Measurements from ENCODE around the gene ZBTB7A. TPM values are rescaled to one million over a fixed set of nuclear protein-coding genes. Genes with fewer than 3 reads are reported as not detected.

Gene ZBTB7A
- total and polyA plus RNA-seq, 8 donors = 7.1 to 49.5 (median 11.4) TPM

DNA sequence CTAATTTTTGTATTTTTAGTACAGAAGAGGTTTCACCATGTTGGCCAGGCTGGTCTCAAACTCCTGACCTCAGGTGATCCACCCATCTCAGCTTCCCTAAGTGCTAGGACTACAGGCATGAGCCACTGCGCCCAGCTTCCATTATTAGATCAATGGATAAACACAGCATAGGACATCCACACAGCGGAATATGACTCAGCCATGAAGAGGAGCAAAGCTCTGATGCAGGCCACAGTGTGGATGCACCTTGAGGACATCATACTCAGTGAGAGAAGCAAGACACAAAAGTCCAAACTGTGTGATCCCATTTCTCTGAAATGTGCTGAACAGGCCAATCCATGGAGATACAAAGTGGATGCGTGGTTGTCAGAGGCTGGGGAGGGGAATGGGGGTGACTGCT, 4.9 kb upstream of the ZBTB7A start:
- no peaks in the 10 kb centered on the region for H3K36me3 ChIP-seq
- TF ChIP-seq, protein P1, sequence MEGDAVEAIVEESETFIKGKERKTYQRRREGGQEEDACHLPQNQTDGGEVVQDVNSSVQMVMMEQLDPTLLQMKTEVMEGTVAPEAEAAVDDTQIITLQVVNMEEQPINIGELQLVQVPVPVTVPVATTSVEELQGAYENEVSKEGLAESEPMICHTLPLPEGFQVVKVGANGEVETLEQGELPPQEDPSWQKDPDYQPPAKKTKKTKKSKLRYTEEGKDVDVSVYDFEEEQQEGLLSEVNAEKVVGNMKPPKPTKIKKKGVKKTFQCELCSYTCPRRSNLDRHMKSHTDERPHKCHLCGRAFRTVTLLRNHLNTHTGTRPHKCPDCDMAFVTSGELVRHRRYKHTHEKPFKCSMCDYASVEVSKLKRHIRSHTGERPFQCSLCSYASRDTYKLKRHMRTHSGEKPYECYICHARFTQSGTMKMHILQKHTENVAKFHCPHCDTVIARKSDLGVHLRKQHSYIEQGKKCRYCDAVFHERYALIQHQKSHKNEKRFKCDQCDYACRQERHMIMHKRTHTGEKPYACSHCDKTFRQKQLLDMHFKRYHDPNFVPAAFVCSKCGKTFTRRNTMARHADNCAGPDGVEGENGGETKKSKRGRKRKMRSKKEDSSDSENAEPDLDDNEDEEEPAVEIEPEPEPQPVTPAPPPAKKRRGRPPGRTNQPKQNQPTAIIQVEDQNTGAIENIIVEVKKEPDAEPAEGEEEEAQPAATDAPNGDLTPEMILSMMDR (IDR thresholded peaks at IDR 0.05) = no peak
- DNase-seq (no peak), ATAC-seq (no peak)
- no peaks in the 10 kb centered on the region for H3K9me3 ChIP-seq
- H3K4me3 ChIP-seq = no peak overlapping the region
- H3K27ac ChIP-seq = no peak overlapping the region
- peaks cover 0 to 39% of the 10 kb centered on the region in 2 donors for H3K4me1 ChIP-seq
- intact Hi-C loops (cut with DNase I) = no loop called here
- no peaks in the 10 kb centered on the region for H3K27me3 ChIP-seq

DNA sequence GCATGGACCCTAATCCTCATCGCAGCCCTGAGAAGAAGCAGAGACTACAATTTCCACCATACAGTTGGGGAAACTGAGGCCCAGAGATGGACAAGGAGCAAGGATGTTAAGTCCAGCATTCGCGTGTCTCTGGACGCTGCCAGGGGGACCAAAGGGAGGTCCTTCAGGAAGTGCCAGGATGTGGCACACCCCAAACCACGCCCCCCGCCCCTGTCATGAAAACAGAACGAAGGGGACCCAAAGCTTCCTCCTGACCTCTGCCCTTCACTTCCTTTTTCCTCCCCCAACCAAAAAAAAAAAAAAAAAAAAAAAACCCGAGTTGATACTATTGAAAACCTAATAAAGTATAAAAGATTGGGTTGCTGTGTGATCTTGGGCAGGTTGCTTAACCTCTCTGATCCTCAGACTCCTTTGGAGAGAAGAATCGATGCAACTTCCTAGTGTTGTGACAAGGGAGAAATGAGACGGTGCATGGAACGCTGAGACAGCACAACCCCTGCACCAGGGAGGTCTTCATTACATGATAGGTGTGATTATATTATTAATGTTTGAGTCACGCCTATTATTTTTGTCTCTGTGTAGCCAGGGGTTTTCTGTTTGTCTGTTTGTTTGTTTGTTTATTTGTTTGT, 2.7 kb upstream of the ZBTB7A start:
- Histone ChIP-seq H3K27me3 (no peaks in the 10 kb centered on the region), H3K9me3 (no peaks in the 10 kb centered on the region), H3K4me1 (peaks cover 0 to 28% of the 10 kb centered on the region in 2 donors), H3K36me3 (no peaks in the 10 kb centered on the region), H3K4me3 (no peak overlapping the region), H3K27ac (peak overlapping the region in 1 of 2 donors; percentile 34)
- ATAC-seq (no peak), DNase-seq (peak in 1 of 4 donors; percentile 91)
- intact Hi-C loops (cut with DNase I) = no loop called here
- TF ChIP-seq, protein P1 (IDR thresholded peaks at IDR 0.05) = no peak

DNA sequence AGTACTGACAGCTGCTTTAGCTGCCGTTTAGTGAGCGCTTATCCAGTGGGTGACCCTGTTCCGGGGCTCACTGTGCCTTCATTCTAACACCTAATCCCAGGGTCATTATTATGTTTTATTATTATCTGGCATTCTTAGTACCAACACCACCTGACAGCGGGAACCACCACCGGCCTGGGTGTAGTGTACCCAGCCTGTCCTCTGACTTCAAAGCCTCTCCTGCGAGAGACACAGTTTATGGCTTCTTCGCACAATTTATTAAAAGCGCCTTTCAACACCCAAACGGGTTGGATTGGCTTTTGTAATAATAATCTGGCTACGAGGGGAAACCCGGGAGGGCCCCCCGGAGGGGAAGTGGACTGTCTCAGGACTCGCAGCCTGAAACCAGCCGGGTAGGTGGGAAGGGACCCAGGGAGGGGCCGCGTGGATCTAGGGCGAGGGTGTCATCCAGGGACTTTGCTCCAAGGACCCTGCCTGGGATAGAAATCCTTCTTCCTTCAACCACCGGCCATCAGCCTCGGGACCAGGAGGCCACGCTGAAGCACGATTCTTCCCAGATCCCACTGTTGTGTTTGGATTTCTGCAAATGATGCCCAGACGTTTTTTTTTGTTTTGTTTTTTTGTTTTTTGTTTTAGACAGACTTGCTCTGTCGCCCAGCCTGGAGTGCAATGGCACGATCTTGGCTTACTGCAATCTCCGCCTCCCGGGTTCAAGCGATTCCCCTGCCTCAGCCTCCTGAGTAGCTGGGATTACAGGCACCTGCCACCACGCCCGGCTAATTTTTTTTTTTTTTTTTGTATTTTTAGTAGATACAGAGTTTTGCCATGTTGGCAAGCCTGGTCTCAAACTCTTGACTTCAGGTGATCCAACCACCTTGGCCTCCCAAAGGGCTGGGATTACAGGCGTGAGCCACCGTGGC, 1.6 kb upstream of the ZBTB7A start:
- TF ChIP-seq, protein P1 (IDR thresholded peaks at IDR 0.05) = no peak
- Histone ChIP-seq H3K27ac (peak overlapping the region; percentile 95 to 96), H3K36me3 (peaks cover 0 to 3% of the 10 kb centered on the region in 2 donors), H3K4me3 (peak overlapping the region; percentile 75 to 93), H3K4me1 (peaks cover 3 to 38% of the 10 kb centered on the region in 2 donors), H3K9me3 (no peaks in the 10 kb centered on the region), H3K27me3 (no peaks in the 10 kb centered on the region)
- intact Hi-C loops (cut with DNase I) = no loop called here
- DNase-seq = peak in 1 of 4 donors; percentile 60
- no peak for ATAC-seq

DNA sequence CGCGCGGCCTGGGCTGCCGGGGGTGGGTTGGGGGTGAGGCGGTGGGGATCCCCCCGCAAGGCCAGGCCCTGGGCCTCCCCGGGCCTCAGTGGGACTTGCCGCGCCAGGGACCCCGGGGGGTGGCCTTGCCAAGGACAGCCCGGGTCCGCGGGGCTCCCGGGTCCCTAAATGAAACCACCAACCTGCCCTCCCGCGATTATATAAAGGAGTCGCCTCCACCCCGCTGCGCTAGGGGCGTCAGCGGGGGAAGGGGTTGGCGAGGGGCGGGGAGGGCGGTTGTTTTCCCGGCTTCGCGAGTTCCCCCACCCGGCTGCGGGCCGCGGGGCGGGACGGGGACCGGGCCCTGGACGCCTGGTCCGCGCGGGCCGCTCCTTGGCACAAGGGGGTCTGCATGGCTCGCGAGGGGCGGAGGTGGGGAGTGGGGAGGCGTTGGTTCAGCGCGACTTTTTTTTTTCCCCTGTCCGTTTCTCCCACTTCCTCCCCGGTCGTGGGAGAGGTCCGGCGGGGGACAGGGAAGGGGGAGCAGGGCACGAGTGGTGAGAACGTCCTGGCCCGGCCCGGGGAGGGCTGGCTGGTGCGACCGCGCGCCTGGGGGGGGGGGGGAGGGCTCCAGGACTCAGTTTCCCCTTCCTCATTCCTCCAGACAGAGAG, 822 bp upstream of the ZBTB7A start:
- peak overlapping the region; percentile 95 to 96 for H3K27ac ChIP-seq
- DNase-seq (peak in 2 of 4 donors; percentile 48 to 87), ATAC-seq (no peak)
- H3K4me3 ChIP-seq = peak overlapping the region; percentile 75 to 93
- H3K9me3 ChIP-seq = no peaks in the 10 kb centered on the region
- peaks cover 0 to 11% of the 10 kb centered on the region in 2 donors for H3K36me3 ChIP-seq
- H3K27me3 ChIP-seq = no peaks in the 10 kb centered on the region
- TF ChIP-seq, protein P1 (IDR thresholded peaks at IDR 0.05) = no peak
- intact Hi-C loops (cut with DNase I) = no loop called here
- peaks cover 11 to 46% of the 10 kb centered on the region in 2 donors for H3K4me1 ChIP-seq
